GM21786 (cell line): Measurements from ENCODE around the gene SNTA1.
"Not testable (repeated sequence)": the region's sequence is repeated elsewhere in the genome, so short reads cannot be mapped to it uniquely, and the experiment has no call there.

ENCODE experiments used
- ATAC-seq: cut with Tn5 transposase; IDR thresholded peaks from one replicate; pipeline ENCODE4 v1.9.1; 2021; ENCODE audit not compliant: unreplicated experiment

SNTA1 gene

DNA sequence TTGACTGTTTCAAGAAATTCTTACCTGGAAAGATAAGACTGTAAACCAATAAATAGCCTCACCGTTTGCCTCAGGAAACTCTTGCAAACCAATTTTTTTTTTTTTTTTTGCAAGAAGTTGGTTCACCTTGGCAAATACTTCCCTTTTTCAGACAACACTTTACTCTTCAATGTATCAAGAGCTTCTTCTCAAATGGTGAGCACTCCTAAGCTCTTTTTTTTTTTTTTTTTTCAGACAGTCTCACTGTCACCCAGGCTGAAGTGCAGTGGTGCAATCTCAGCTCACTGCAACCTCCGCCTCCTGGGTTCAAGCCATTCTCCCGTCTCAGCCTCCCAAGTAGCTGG lies 22.7 kb upstream of the SNTA1 start:
- ATAC-seq, result no peak

DNA sequence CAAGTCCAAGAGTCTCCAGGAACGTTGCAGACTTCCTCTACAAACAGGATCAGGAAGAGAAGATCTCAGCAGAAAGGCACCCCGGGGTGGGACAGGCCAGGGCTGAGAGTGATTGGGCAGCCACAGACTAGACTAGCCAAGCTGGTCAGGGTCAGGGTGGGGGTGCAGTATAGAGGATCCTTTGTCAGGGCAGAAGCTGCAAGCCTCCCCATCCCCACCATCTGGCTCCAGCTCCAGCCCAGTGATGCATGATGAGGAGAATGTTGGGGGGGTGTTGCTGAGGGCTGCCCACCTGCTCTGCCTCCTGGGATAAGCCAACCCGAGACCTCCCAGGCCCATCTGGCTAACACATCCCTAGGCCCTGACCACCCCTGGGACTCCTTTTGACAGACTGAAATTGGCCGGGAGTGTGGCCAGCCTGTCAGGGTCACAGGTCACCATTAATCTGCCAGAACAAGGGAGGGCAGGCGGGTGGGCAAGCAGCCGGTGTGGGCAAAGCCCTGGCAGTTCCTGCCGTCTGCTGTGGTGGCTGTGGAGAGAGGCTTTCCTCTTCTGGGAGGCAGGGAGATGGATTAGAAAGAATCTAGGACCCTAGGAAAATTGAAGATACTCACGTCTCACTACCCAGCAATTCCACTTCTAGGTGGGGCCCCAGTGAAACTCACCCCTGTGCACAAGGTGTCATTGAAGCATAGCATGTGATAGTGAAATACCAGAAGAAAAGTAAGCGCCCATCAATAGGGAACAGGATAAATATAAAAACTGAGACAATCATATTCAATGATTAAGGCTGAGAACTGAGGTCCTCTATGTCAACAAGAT lies 22.1 kb upstream of the SNTA1 start:
- no peak for ATAC-seq

DNA sequence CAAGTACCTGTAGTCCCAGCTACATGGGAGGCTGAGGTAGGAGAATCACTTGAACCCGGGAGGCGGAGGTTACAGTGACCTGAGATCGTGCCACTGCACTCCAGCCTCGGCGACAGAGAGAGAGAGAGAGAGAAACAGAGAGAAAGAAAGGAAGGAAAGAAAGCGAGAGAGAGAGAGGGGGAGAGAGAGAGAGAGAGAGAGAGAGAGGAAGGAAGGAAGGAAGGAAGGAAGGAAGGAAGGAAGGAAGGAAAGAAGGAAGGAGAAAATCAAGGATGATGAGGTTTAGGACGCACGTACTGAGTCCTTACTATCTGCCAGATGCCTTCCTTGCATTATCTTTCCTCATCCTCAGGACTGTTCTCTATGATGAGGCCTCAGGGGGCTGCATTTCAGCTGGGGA lies 21.2 kb upstream of the SNTA1 start:
- ATAC-seq, result not testable (repeated sequence)

DNA sequence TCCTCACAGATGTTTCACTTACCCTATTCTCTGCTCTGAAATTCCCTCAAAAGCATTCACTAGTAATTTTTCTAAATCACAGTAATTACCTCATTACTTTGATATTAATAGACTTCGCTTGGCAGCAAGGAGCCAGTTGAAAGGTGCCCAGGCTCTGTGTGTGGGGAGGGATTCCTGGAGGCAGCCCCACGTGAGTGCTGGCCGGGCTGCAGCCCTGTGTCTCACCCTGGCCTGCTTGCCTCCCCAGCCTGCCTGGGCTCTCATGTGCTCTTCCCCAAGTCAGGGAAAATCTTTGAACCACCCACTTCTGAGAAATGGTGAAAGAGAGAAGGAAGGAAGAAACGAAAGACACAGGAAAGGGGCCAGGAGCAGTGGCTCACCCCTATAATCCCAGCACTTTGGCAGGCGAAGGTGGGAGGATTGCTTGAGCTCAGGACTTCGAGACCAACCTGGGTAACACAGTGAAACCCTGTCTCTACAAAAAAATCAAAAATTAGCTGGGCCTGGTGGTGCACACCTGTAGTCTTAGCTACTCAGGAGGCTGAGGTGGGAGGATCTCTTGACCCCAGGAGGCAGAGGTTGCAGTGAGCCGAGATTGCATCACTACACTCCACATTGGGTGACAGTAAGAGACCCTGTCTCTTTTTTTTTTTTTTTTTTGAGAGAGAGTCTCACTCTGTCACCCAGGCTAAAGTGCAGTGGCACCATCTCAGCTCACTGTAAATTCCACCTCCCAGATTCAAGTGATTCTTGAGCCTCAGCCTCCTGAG lies 20.0 kb upstream of the SNTA1 start:
- no peak for ATAC-seq

DNA sequence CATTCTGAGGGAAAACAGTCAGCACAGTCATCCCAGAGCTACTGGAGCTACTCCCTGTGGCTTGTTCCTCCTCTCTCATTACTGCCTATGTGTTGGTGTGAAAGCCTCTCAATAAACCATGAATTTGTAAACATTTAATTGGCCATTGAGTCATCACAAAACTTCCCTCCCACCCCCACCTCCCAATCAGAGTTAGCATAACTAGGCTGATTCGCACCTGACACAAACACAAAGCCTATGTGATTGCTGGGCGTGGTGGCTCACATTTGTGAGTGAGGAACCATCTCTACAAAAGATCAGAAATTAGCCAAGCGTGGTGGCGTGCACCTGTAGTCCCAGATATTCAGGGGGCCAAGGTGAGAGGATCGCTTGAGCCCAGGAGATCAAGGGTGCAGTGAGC lies 17.1 kb upstream of the SNTA1 start:
- no peak for ATAC-seq

DNA sequence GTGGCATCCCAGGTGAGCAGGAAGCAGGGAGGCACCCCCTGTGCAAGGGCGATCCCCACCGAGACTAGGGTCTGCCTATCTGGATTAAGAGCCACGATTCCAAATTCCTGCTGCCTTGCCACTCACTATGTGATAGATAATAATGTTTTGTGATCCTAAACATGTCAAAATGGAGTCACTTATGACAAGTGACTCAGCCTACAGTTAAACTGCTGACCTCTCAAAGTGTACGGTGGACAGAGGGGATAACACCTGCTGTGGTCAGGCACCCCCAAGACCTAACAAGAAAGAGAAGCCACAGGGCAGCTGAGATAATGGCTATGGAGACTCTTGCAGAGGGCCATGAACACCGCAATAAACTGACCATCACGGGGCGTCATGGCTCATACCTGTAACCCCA lies 16.0 kb upstream of the SNTA1 start:
- no peak for ATAC-seq

DNA sequence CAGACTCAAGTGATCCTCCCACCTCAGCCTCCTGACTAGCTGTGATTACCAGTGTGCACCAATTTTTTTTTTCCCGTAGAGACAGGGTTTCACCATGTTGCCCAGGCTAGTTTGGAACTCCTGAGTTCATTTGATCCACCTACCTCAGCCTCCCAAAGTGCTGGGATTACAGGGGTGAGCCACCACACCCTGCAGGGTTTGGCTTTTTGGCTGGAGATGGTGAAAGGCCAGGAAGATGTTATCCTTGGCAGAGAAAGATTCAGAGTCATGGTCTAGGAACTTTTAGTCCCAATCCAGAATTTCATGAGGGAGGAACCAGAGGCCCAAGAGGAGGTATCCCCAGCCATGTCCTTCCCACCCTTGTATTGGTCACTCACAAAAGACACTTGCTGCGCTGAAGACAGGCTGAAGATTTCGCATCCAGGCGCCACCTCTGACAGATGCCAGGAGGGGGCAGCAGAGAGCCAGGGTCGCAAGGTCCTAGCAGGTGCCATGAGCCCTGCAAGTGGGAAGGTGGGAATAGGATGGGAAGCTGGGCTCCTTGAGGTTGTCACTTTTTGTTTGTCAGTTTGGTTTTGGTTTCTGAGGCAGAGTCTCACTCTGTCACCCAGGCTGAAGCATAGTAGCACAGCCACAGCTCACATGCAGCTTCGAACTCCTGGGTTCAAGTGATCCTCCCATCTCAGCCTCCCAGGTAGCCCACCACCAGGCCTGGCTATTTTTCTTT lies 13.5 kb upstream of the SNTA1 start:
- ATAC-seq, result not testable (repeated sequence)

DNA sequence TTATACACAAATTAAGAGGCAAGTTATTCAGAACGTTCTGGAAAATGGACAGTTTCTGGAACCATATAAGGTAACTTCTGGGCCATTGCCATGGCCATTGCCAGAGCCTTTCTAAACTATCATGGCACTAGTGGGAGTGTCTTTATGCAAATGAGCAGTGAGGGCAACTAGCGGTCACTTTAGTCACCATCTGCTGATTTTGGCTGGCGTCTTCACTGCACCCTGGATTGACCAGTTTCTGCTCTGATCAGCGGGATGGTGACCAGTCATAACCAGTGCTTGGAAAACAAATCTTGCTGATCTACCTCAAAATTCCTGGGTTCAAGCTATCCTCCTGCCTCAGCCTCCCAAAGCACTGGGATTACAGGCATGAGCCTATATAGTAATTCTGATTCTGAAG lies 7.3 kb upstream of the SNTA1 start:
- no peak for ATAC-seq

DNA sequence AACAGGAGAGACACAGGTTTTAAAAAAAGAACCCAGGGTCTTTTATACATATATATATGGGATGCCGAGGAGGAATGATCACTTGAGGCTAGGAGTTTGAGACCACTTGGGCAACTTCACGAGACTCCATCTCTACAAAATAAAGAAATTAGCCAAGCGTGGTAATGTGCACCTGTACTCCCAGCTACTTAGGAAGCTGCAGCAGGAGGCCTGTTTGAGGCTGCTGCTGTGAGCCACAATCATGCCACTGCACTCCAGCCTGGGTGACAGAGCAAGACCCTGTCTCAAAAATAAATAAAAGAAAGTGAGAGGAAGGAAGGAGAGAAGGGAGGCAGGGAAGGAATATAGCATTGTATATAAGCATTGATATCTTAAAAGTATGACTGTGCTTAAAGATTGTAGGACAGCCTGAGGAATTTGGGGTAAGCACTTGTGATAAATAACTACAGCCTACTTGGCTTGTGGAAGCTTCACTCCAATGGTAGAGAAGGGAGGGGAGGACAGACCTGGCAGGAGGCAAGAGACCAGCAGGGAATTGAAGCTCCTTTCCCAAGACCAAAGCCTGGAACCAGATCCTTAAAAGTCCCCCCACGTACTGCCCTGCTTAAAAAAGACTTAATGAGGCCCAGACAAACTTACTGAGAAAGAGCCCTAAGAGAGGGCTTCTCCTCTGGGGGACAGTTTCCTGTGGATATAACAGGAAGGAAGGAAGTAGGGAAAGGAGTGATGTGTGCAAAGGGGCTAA lies 2.5 kb upstream of the SNTA1 start:
- no peak for ATAC-seq

DNA sequence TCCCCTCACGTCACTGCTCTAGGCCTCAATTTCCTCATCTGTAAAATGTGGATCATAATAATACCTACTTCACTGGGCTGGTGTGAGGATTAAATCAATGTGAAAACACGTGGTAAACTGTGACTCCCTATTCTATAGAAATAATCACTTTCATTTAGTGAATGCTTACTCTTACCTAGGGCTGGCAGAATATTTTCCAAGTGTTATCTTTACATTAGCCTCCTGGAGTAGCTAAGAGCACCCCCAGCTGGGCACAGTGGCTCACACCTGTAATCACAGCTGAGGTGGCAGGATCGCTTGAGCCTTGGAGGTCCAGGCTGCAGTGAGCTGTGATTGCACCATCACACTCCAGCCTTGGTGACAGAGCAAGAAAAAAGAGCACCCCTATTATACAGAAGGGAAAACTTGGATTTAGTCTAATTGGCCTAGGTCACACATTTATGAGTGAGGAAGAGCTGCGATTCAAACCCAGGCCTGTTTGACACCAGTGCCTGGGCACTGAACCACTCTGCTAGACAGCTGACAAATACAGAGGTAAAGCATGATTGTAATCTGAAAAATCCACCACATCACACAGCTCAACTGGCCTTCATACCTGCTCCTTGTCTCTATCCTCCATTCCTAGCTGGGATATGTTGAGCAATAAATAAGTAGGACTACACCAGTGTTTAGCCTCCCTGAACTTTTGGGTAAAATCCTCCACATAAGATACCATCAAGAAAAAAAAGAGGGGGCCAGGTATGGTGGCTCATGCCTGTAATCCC lies 1.4 kb upstream of the SNTA1 start:
- ATAC-seq, result no peak

DNA sequence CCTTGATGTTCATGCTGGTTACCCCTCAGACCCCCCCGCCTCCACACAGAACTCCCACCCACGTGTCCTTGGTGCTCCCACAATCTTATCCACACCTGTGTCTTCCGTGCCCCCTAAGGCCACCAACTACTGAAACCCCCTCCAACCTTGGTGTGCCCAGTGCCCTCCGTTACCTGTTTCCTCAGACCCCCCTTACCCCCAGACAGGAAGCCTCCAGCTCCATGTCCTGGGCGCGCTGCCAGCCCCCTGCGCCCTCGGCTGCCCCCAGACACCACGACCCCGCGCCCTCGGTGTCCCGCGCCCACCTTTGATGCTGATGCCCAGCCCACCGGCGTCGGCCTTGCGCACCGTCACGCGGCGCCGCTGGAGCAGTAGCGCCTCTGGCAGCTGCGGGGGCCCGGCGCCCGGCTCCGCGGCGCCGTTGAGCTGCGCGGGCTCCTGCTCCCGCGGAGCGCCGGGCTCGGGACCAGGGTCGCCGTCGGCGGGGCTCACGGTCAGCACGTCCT lies 504 bp downstream of the SNTA1 start:
- ATAC-seq, result no peak

DNA sequence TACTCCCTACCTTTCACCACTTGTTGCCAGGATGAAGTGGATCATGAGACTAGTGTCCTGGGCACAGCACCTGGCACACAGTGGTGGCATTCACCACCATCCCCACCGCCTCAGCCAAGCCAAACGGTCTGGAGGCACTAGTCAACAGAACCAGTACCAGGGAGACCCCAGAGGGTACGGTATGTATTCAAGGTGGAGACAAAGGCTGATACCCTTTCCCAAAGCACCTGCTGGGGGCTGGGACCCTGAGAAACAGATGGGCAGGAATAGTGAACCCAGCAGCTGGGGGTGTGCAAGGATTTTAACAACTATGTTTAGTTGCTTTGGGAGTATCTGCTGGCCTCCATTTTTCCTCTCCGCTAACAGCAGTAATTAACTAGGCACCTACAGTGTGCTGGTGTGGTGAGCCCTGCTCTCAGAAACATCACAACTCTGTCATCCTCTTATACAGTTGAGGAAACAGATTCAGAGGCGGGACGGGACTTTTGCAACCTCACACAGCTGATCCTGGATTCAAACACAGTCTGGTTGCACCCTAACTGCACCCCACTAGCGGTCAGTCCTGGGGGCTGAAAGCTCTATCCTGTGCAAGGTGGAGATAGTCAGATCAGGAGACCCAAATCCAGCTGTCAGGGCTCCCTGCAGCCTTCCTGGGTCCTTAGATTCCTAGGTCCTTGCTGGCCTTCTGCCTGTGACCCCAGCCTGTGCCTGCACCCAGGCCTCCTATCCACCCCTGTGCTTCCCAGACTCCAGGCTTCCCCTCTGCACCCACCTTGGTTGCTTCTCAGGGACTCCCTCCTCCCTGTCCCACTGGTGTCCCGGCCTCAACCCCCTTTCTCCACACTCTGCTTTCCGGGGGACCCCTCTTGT lies 1.2 kb downstream of the SNTA1 start:
- ATAC-seq, result no peak

DNA sequence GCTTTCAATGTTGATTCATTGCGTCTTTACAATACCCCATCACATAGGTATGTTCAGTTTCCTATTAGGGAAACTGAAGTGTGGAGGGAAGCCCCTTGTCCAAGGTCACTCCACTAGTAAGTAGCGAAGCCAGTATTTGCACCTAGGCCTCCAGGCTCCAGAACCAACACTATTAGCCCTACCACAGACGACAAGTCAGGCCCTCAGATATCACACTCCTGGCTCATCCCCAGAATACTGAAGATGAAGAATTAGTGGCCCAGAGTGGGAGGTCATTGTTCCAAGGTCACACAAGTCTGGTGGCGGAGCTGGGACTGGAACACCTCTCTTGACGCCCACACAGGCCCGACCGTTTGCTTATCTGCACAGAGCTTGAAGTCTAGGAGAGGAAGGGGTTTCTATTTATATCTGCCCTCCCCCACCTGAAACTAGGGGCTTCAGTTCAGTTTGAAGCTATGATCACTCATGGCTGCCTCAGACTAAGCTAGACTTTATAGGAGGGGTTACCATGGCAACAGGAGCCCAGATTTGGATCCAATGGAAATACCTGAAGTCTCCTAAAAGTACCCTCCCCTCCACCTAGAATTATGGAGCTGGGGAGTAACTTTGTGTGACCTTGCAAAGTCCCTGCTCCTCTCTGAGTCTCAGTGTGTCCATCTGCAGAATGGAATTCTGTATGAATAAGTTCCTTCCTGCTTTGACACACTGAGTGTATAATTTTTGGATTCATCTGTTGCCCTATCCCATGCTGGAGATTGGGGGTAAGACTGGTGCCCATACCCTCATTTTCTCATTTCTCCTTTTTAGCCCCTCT lies 2.2 kb downstream of the SNTA1 start:
- ATAC-seq, result no peak

DNA sequence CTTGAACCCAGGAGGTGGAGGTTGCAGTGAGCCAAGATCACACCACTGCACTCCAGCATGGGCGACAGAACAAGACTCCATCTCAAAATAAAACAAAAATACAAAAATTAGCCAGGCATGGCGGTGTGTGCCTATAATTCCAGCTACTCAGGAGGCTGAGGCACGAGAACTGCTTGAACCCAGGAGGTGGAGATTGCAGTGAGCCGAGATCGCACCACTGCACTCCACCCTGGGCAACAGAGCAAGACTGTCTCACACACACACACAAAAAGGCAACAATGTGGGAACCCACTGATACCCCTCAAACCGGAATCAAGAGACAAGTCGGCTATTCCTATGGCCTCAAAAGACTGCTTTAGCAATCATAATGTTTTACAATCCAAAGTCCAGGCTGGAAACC lies 3.0 kb downstream of the SNTA1 start:
- not testable (repeated sequence) for ATAC-seq

DNA sequence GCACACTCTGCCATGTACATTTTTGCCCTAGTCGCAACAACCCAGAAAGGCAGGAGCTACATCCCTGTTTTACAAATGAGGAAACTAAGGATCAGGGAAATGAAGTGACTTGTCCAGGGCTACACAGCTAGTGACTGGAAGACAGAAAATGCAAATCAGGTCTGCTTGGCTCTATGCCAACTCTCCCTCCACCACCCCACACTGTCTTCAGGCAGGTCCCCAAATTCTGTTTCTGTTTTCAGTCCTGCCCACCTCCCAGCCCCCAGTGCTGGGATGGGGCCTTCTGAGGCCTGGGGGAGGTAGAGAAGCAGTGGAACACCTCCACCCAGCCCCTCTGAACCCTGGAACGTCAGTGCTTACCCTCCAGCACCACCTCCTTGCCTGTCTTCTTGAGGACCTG lies 5.1 kb downstream of the SNTA1 start:
- ATAC-seq, result no peak

DNA sequence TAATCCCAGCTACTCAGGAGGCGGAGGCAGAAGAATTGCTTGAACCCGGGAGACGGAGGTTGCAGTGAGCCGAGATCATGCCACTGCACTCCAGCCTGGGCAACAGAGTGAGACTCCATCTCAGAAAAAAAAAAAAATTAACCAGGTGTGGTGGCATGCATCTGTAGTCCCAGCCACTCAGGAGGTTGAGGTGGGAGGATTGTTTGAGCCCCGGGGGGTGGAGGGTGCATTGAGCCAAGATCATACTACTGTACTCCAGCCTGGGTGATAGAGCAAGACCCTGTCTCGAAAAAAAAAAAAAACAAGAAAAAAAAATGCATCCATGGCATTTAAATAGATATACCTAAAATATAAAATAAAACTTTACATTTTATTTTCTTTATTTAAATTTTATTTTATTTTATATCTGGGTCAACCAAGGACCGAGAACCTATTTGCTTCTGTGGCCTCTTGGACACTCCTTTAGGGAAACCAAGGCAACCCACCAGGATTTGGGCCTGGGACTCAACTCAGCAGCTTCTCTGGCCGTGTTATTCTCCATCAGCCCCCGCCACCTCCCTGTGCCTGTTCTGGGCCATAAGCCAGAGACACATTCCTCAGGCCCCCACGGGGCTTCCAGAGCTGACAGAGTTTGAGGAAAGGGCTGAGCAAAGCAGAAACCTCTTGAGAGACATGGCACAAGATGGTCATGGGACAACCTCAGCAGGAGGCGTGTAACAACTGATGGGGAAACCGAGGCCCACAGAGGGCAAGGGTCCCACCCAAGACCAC lies 6.2 kb downstream of the SNTA1 start:
- ATAC-seq, result no peak

DNA sequence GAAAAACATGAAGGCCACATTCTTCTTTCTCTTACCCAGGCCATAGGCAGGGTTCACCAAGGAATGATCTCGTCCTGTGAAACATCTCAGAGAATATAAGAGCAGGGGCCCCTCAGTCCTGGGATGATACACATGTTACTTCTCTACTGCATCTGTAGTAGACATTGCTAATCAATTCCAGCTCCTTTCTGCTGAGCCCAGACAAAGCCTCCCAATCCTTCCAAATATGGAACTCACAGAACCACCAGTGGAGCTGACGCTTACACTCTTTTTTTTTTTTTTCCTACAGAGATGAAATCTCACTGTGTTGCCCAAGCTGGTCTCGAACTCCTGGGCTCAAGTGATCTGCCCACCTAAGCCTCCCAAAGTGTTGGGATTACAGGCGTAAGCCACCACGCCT lies 9.1 kb downstream of the SNTA1 start:
- ATAC-seq, result no peak
